Cardiac fibroblast (primary cell): ENCODE measurements around the gene ODC1.
"Not testable (repeated sequence)": the region's sequence is repeated elsewhere in the genome, so short reads cannot be mapped to it uniquely, and the experiment has no call there.

Experiments
- DNase-seq, 2 donors: peaks; one replicate each; pipeline versions ENCODE4 v3.0.0 to v3.0.0-alpha.2; 2010; ENCODE audit warnings: low read depth in 2 of 2
- H3K4me3 ChIP-seq, 2 donors: replicated peaks in 1 of 2; 1 replicate in 1 of 2; 2 replicates in 1 of 2; pipeline ENCODE4 v1.5.1; 2011; ENCODE audit warnings: low read depth in 2 of 2, low read length in 2 of 2, mild to moderate bottlenecking in 2 of 2, moderate library complexity in 1 of 2
- TF ChIP-seq, protein P1 (sequence below): IDR thresholded peaks from one replicate; pipeline ENCODE4 v1.5.1; 2011; ENCODE audit warnings: low read depth, mild to moderate bottlenecking, low read length, inconsistent platforms

The ODC1 gene

DNA sequence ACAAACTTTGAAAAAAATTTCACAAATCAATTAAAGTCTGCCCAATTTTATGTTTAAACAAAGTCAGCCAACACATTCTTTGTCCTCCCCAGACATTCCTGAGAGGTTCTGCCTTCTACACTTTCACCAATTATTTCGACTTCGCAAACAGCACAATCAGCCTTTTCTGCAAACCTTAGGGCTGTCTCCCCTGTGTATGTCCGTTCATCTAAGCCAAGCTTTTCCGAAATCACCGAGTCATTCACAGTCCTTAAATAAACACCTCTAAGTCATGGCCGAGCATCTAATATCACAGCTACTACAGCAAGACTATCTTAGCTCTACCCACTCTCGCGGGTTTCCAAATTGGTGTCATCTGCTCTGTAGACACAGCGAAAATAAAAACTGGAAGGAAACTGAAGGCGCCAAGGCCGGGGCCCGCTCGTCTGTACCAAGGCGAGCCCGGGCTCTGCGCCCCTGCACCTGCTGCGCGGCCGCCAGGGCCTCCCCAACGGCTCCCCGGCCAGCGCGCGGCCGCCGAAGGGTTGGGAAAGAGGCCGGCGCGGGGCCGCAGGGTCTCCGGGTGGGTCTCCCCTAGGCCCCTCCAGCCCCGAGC lies 730 bp downstream of the ODC1 start:
- TF ChIP-seq, protein P1, sequence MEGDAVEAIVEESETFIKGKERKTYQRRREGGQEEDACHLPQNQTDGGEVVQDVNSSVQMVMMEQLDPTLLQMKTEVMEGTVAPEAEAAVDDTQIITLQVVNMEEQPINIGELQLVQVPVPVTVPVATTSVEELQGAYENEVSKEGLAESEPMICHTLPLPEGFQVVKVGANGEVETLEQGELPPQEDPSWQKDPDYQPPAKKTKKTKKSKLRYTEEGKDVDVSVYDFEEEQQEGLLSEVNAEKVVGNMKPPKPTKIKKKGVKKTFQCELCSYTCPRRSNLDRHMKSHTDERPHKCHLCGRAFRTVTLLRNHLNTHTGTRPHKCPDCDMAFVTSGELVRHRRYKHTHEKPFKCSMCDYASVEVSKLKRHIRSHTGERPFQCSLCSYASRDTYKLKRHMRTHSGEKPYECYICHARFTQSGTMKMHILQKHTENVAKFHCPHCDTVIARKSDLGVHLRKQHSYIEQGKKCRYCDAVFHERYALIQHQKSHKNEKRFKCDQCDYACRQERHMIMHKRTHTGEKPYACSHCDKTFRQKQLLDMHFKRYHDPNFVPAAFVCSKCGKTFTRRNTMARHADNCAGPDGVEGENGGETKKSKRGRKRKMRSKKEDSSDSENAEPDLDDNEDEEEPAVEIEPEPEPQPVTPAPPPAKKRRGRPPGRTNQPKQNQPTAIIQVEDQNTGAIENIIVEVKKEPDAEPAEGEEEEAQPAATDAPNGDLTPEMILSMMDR: no peak
- peak; percentile 38 to 48 for DNase-seq
- peak overlapping the region; percentile 53 to 65 for H3K4me3 ChIP-seq

DNA sequence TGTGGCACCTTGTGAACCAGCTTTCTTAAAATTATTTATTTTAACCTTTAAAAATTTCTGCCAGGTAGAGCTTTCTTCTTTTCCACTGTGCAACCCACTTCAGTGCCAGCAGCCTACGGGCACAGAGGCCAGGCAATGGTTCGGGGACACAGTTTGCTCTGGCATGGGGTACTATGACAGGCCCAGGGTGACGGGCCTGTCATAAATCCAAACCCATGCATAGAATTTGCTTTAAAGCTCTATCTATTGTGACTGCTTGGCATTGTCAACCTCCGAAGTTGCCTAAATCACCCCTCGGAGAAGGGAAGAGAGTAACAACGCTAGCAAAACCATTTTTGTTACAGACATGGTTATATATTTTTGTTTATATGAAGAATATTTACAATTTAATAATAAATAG lies 1.5 kb downstream of the ODC1 start:
- TF ChIP-seq, protein P1: no peak

DNA sequence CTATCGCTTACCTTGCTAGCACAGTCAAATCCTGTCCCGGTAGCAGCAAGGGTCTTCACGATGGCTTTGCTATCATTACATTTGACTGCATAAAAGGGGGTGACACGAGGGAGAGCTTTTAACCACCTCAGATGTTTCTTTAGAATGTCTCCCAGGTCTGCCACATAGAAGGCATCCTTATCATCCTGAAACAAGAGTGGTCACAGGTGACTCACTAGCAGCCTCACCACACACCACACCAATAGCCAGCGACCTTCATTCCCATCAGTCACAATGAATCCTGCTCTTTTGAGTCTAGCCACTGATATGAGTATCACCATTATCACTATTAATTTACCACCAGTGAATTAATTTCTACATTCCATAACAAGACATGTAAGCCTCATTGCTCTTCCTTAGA lies 3.7 kb downstream of the ODC1 start:
- H3K4me3 ChIP-seq: no peak overlapping the region
- DNase-seq: no peak
- TF ChIP-seq, protein P1: no peak

More for the DNA sequence above, 1.5 kb downstream of the ODC1 start:
- H3K4me3 ChIP-seq: peak overlapping the region in 1 of 2 donors; percentile 65
- no peak for DNase-seq

DNA sequence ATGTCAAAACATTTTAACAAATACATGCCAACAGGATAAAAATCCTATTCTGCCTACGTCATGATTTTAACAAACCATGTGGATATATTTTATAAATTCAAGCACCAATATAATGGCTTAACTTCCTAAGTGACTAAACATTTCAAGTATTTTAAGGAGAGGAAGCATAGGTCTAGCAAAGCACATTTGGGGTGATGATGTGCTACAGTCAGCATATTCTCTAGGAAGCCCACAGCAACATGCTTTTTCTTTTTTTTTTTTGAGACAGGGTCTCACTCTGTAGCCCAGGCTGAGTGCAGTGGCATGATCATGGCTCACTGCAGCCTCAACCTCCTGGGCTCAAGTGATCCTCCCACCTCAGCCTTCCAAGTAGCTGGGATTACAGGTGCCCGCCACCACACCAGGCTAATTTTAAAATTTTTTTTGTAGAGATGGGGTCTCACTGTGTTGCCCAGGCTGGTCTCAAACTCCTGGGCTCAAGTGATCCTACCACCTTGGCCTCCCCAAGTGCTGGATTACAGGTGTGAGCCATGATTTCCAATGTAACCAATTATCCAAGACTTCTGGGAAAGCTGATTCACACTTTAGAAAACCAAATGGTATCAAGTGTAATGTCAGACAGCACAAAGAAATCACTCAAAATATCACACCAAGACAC lies 5.5 kb downstream of the ODC1 start:
- not testable (repeated sequence) for DNase-seq, H3K4me3 ChIP-seq

DNA sequence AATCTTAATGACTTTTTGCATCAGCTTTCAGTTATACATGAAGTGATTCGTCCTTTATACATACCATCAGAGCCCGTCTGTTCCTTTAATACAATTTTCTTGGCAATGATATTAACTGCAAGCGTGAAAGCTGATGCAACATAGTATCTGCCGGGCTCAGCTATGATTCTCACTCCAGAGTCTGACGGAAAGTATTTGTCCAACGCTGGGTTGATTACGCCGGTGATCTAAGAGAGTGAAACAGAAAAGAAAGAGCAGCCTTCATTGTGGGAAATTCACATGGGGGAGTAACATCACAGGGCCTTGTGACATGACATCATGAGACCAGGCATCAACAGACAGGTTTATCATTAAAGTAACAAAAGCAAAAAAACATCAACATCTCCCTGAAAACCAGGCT lies 6.2 kb downstream of the ODC1 start:
- TF ChIP-seq, protein P1: no peak

DNA sequence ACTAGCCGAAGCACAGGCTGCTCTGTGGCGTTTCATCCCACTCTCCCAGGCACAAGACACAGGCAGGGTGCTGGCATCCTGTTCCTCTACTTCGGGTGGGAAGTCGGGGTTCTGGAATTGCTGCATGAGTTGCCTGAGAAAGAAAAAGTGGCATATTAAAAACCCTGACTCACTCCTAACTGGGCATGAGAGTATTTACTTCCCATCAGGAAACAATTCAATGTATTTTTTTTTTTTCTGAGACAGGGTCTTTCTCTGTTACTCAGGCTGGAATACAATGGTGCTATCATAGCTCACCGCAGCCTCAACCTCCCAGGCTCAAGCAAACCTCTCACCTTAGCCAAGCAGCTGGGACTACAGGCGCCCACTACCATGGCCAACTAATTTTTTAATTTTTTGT lies 7.4 kb downstream of the ODC1 start:
- no peak for DNase-seq
- TF ChIP-seq, protein P1: no peak
- H3K4me3 ChIP-seq: no peak overlapping the region

More for the DNA sequence above, 6.2 kb downstream of the ODC1 start:
- no peak overlapping the region for H3K4me3 ChIP-seq
- DNase-seq: peak in 1 of 2 donors; percentile 25

DNA sequence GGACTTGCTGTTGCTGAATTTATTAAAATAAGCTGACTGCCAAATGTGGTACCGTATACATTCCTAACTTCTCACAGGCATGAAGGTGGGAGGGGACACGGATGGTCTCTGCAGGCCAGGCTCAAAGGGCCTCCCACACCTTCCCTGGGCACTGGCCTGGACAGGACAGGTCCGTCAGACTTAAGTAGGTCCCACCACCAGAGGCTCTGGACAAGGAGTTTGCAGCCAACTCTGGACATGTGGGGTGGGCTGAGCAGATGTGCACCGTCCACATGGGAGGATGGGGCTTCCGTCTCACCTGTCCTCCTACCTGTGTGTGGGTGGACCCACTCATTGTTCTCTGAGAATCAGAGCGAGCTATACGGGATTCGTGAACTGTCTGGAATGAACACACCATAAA lies 8.2 kb downstream of the ODC1 start:
- TF ChIP-seq, protein P1: no peak
- no peak for DNase-seq
- H3K4me3 ChIP-seq: no peak overlapping the region
